GM23248 (cell line): Measurements from ENCODE around the gene EXD3. TPM values are rescaled to one million over a fixed set of nuclear protein-coding genes. Genes with fewer than 3 reads are reported as not detected.

ENCODE experiments used
- DNase-seq: peaks from one replicate; pipeline ENCODE4 v3.0.0-alpha.2; 2015
- H2AFZ ChIP-seq: fragments of 200-600 bp; sonication (generic); 2 replicates; pipeline ENCODE4 v1.6.1; 2016; ENCODE audit warnings: antibody characterized with exemption
- H3F3A ChIP-seq: fragments of 200-600 bp; sonication (generic); 2 replicates; pipeline ENCODE4 v1.6.1; 2016; ENCODE audit warnings: mild to moderate bottlenecking, antibody characterized with exemption, mixed run types; ENCODE audit not compliant: insufficient read depth
- H3K27ac ChIP-seq: fragments of 200-600 bp; sonication (generic); 2 replicates; pipeline ENCODE4 v1.5.1; 2016; ENCODE audit warnings: mild to moderate bottlenecking
- H3K27me3 ChIP-seq: fragments of 200-600 bp; sonication (generic); replicated peaks from 2 replicates; pipeline ENCODE4 v1.6.1; 2016; ENCODE audit warnings: mild to moderate bottlenecking; ENCODE audit not compliant: insufficient read depth
- H3K36me3 ChIP-seq: fragments of 200-600 bp; sonication (generic); 2 replicates; pipeline ENCODE4 v1.6.1; 2016; ENCODE audit warnings: low read depth, mild to moderate bottlenecking
- H3K4me1 ChIP-seq: fragments of 200-600 bp; sonication (generic); 2 replicates; pipeline ENCODE4 v1.6.1; 2016; ENCODE audit warnings: mild to moderate bottlenecking; ENCODE audit not compliant: insufficient read depth
- H3K4me2 ChIP-seq: fragments of 200-600 bp; sonication (generic); one replicate; pipeline ENCODE4 v1.6.1; 2016; ENCODE audit warnings: mild to moderate bottlenecking; ENCODE audit not compliant: unreplicated experiment
- H3K4me3 ChIP-seq: fragments of 200-600 bp; sonication (generic); 2 replicates; pipeline ENCODE4 v1.5.1; 2016; ENCODE audit warnings: mild to moderate bottlenecking
- H3K79me2 ChIP-seq: fragments of 200-600 bp; sonication (generic); 2 replicates; pipeline ENCODE4 v1.6.1; 2016; ENCODE audit warnings: mild to moderate bottlenecking; ENCODE audit not compliant: insufficient read depth
- H3K9ac ChIP-seq: fragments of 200-600 bp; sonication (generic); 2 replicates; pipeline ENCODE4 v1.6.1; 2016; ENCODE audit warnings: mild to moderate bottlenecking
- H3K9me2 ChIP-seq: fragments of 200-600 bp; sonication (generic); 2 replicates; pipeline ENCODE4 v1.6.1; 2016; ENCODE audit warnings: mixed run types, mild to moderate bottlenecking, moderate library complexity; ENCODE audit not compliant: insufficient read depth
- H3K9me3 ChIP-seq: fragments of 200-600 bp; sonication (generic); one replicate; pipeline ENCODE4 v1.6.1; 2017; ENCODE audit warnings: low read depth
- H4K20me1 ChIP-seq: fragments of 200-600 bp; sonication (generic); 2 replicates; pipeline ENCODE4 v1.6.0; 2016; ENCODE audit not compliant: insufficient read depth
- EZH2 ChIP-seq: fragments of 200-600 bp; sonication (generic); IDR thresholded peaks from 2 replicates; pipeline ENCODE4 v1.6.1; 2018; ENCODE audit warnings: antibody characterized with exemption, mild to moderate bottlenecking; ENCODE audit not compliant: insufficient read depth, poor library complexity, severe bottlenecking
- EZH2phosphoT487 ChIP-seq: fragments of 200-600 bp; sonication (generic); IDR thresholded peaks from 2 replicates; pipeline ENCODE4 v1.6.1; 2018; ENCODE audit warnings: antibody characterized with exemption, moderate library complexity, mild to moderate bottlenecking, low read depth; ENCODE audit not compliant: insufficient read depth
- WGBS, 2 experiments: methylation state at CpG; one replicate each; pipeline ENCODE4 v1.1.6; 2015 to 2017; ENCODE audit warnings: low lambda C conversion rate in 2 of 2, low coverage in 1 of 2; ENCODE audit errors: missing lambda C conversion rate in 2 of 2; 5-methylcytosine and 5-hydroxymethylcytosine counted together
- in situ Hi-C: fragments of 300-500 bp; cut with MboI; formaldehyde crosslinking; loops from 2 replicates; pipeline ENCODE4 v1.15.0; 2020
- polyA plus RNA-seq: library from polyadenylated mRNA; unstranded; fragments of >200 nt; fragmentation: Nextera tagmentation; extraction: Ambion mirVana; gene quantifications from 2 replicates; pipeline ENCODE4 v1.2.1, GENCODE V29; 2016
- total RNA-seq: library from RNA; depleted of rRNA; stranded (reverse); fragments of >200 nt; shearing (Covaris generic); gene quantifications from 2 replicates; pipeline ENCODE4 v1.2.3, GENCODE V29; 2014

EXD3 gene
- total and polyA plus RNA-seq, 2 experiments from 2014 or later, result 10.1 to 11.6 TPM

DNA sequence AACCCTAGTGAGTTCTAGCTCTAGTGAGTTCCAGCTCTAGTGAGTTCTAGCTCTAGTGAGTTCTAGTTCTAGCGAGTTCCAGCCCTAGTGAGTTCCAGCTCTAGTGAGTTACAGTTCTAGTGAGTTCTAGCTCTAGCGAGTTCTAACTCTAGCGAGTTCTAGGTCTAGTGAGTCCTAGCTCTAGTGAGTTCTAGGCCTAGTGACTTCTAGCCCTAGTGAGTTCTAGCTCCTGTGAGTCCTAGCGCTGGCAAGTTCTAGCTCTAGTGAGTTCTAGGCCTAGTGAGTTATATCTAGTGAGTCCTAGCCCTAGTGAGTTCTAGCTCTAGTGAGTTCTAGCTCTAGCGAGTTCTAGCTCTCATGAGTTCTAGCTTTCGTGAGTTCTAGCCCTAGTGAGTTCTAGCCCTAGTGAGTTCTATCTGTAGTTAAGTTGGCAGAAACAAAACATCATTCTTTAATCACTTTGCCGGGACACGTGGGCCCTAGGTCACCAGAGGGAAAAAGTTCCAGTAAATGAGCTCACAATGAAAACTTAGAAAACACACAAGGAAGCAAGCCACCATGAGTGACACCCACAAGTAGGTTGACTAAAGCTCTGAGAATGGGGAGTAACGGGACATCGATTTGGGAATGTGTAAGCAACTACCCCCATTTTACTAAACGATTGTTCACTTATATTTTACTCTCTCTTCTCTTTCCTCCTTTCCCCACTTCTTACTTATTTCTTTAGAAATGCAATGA lies 47.5 kb downstream of the EXD3 start:
- H3K9me2 ChIP-seq, result no peaks in the 10 kb centered on the region
- no peak overlapping the region for H3K4me2 ChIP-seq
- no peak overlapping the region for H3K27ac ChIP-seq
- no peaks in the 10 kb centered on the region for H3K36me3 ChIP-seq
- in situ Hi-C loops, result no loop called here
- TF ChIP-seq EZH2phosphoT487 (no peak), EZH2 (no peak)
- WGBS, 2 experiments, result 83 to 85% methylated on average over 11 of the region's 11 CpGs
- no peak overlapping the region for H2AFZ ChIP-seq
- H3K79me2 ChIP-seq, result no peaks in the 10 kb centered on the region
- H3K4me1 ChIP-seq, result no peaks in the 10 kb centered on the region
- no peaks in the 10 kb centered on the region for H3K27me3 ChIP-seq
- H3F3A ChIP-seq, result no peaks in the 10 kb centered on the region
- H3K4me3 ChIP-seq, result no peak overlapping the region
- H3K9me3 ChIP-seq, result no peaks in the 10 kb centered on the region
- H4K20me1 ChIP-seq, result no peaks in the 10 kb centered on the region
- no peak for DNase-seq
- no peak overlapping the region for H3K9ac ChIP-seq

DNA sequence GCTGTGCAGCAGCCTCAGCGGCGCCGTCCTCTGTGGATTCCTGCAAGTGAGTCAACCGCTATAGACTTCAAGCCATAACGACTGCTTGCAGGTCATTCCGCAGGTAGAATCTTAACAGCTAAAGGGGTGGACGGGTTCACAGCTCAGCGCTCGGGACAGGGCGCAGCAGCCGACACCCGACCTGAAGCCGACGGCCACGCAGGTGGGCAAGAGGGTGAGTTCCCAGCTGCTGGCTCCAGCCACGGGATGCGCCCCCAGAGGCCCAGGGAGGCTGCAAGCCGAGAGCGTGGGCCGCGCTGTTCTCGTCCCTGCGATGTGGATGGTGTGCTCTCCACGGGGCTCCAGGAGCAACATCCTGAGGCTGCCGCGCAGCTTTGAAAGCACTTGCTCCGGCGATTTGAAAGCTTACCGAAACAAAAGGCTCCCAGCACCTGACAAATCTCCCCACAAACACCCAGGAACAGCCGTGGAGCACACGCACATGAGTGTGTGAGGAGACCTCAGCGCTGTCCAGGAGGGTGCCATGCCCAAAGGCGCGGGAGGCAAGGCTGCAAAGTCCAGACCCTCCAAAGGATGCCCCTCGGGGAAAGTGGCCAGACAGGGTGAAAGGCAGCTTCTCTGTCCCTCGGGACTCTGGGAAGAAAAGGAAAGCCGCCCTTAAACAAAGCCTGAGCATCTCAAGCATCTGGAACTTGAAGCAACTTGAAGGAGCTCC lies 48.7 kb downstream of the EXD3 start:
- H3K79me2 ChIP-seq, result no peaks in the 10 kb centered on the region
- WGBS, 2 experiments, result 88 to 90% methylated on average over 36 to 37 of the region's 37 CpGs
- no peak overlapping the region for H3K27ac ChIP-seq
- H4K20me1 ChIP-seq, result no peaks in the 10 kb centered on the region
- no peak for DNase-seq
- no peaks in the 10 kb centered on the region for H3K9me3 ChIP-seq
- H3K27me3 ChIP-seq, result no peaks in the 10 kb centered on the region
- in situ Hi-C loops, result no loop called here
- no peaks in the 10 kb centered on the region for H3F3A ChIP-seq
- H2AFZ ChIP-seq, result no peak overlapping the region
- no peaks in the 10 kb centered on the region for H3K9me2 ChIP-seq
- no peaks in the 10 kb centered on the region for H3K36me3 ChIP-seq
- no peaks in the 10 kb centered on the region for H3K4me1 ChIP-seq
- no peak overlapping the region for H3K4me3 ChIP-seq
- no peak overlapping the region for H3K9ac ChIP-seq
- no peak for TF ChIP-seq EZH2phosphoT487
- H3K4me2 ChIP-seq, result no peak overlapping the region

DNA sequence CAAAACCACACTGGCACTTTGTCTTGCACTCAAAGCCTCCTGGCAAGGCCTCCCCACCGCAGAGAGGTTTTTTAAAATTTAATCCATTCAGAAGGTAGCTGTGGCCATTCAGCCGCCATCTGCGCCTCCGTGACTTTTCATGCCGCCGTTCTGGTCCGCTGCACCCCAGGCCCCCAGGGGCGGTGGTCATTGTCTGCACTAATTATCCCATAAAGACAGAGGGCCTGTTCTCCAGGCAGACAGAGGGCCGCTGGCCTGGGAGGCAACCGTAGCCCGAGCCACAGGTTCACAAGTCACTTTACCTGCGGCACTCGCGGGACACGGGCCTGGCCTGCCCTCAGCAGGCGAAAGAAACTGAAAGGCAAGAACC lies 49.4 kb downstream of the EXD3 start:
- DNase-seq, result no peak
- Histone ChIP-seq H3K9ac (no peak overlapping the region), H3K27me3 (no peaks in the 10 kb centered on the region), H3K4me1 (no peaks in the 10 kb centered on the region), H3K4me2 (no peak overlapping the region), H3K36me3 (no peaks in the 10 kb centered on the region), H3K79me2 (no peaks in the 10 kb centered on the region), H2AFZ (no peak overlapping the region), H3K27ac (no peak overlapping the region), H4K20me1 (no peaks in the 10 kb centered on the region), H3F3A (no peaks in the 10 kb centered on the region), H3K4me3 (no peak overlapping the region), H3K9me3 (no peaks in the 10 kb centered on the region), H3K9me2 (no peaks in the 10 kb centered on the region)
- 93% methylated on average over 16 of the region's 16 CpGs for WGBS, 2 experiments
- no peak for TF ChIP-seq EZH2phosphoT487
- no peak for TF ChIP-seq EZH2
- in situ Hi-C loops, result no loop called here

DNA sequence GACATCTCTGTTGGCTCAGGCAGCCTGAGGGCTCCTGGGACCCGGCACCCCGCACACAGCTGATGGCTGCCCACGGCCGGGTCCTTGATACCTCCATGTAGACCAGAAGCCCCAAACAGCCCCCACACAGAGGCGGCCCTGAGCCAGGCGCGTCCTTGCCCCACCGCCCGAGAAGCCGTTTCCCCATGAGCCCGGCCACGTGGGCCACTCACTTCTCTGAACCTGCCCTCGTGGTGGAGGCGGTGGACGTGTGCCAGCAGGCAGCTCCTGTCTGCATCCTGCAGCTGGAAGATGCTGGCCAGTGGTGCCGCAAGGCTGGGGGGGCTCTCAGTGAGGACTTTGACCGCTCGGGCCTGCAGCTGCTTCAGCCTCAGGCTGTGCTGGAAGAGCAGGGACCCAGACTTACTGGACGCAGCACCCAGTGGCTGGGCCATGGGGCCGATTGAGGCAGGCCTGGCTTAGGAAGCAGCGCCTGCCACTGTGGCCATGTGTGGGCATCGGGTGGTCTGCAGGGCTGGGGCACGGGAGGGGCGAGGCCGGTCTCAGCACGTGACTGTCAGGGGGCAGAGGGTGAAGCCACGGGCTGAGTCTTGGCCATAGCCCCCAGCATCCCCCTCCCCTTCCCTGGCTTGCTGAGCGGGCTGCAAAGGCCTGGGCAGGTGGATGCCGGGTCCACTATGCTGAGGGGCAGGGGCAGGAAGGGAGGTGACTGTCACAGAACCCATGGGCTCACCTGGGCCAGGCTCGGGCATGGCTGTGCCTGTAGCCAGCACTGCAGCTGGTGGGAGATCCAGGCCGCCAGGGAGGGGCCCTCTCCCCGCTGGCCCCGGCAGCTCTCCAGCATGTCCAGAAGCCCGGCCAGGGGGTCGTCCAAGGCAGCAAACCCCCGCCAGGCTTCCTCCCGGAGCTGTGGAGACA lies 50.0 kb downstream of the EXD3 start:
- Histone ChIP-seq H3F3A (no peaks in the 10 kb centered on the region), H3K36me3 (no peaks in the 10 kb centered on the region), H3K9me3 (no peaks in the 10 kb centered on the region), H3K4me3 (no peak overlapping the region), H3K4me2 (no peak overlapping the region), H4K20me1 (no peaks in the 10 kb centered on the region), H3K79me2 (no peaks in the 10 kb centered on the region), H3K4me1 (no peaks in the 10 kb centered on the region), H2AFZ (no peak overlapping the region), H3K27ac (no peak overlapping the region), H3K27me3 (no peaks in the 10 kb centered on the region), H3K9ac (no peak overlapping the region), H3K9me2 (no peaks in the 10 kb centered on the region)
- in situ Hi-C loops, result no loop called here
- TF ChIP-seq EZH2 (no peak), EZH2phosphoT487 (no peak)
- DNase-seq, result no peak
- 89 to 91% methylated on average over 34 to 37 of the region's 37 CpGs for WGBS, 2 experiments
